Neural progenitor cell (in vitro differentiated cells): ENCODE measurements around the gene CHD2.

Experiments used
- EZH2 ChIP-seq: fragments of 200-600 bp; sonication (generic); IDR thresholded peaks from 2 replicates; pipeline ENCODE4 v1.6.1; 2017; ENCODE audit warnings: antibody characterized with exemption, mild to moderate bottlenecking, moderate library complexity
- TF ChIP-seq, protein P1 (sequence below): fragments of 200-600 bp; sonication (generic); IDR thresholded peaks from 2 replicates; pipeline ENCODE4 v1.5.1; 2017; ENCODE audit warnings: antibody characterized with exemption, mild to moderate bottlenecking

DNA sequence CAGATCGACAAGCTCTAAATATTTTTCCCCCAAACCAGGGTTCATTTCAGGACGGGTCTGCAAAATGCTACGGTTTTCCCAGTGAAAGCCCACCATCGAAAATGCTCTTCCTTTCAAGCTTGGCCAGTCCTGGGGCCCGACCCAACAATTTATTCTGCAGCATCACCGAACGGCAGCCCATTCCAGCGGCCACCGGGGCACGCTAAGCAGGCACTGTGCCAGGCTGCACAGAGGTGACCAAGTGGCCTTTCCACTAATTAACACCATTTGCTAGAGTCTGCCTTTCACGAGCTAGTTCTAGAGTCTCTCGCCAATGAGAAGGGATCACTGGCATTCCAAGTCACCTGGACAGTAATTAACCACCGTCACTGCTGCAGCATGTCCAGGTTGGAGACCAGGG, 174.5 kb downstream of the CHD2 start:
- TF ChIP-seq, protein P1, sequence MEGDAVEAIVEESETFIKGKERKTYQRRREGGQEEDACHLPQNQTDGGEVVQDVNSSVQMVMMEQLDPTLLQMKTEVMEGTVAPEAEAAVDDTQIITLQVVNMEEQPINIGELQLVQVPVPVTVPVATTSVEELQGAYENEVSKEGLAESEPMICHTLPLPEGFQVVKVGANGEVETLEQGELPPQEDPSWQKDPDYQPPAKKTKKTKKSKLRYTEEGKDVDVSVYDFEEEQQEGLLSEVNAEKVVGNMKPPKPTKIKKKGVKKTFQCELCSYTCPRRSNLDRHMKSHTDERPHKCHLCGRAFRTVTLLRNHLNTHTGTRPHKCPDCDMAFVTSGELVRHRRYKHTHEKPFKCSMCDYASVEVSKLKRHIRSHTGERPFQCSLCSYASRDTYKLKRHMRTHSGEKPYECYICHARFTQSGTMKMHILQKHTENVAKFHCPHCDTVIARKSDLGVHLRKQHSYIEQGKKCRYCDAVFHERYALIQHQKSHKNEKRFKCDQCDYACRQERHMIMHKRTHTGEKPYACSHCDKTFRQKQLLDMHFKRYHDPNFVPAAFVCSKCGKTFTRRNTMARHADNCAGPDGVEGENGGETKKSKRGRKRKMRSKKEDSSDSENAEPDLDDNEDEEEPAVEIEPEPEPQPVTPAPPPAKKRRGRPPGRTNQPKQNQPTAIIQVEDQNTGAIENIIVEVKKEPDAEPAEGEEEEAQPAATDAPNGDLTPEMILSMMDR = no peak
- TF ChIP-seq EZH2 = no peak
